Fibroblast of pulmonary artery (primary cell): Measurements from ENCODE around the gene PLA2R1.

Source experiments
- DNase-seq: peaks from one replicate; pipeline ENCODE4 v3.0.0-alpha.2; 2010; ENCODE audit warnings: low read depth
- H3K4me3 ChIP-seq: replicated peaks from 2 replicates; pipeline ENCODE4 v1.5.1; 2011; ENCODE audit warnings: low read depth, mild to moderate bottlenecking, control low read depth, low read length, moderate library complexity
- TF ChIP-seq, protein P1 (sequence below): IDR thresholded peaks from 2 replicates; pipeline ENCODE4 v1.5.1; 2011; ENCODE audit warnings: mild to moderate bottlenecking, control low read depth, low read length, inconsistent platforms; ENCODE audit errors: missing control alignments

The PLA2R1 gene

DNA sequence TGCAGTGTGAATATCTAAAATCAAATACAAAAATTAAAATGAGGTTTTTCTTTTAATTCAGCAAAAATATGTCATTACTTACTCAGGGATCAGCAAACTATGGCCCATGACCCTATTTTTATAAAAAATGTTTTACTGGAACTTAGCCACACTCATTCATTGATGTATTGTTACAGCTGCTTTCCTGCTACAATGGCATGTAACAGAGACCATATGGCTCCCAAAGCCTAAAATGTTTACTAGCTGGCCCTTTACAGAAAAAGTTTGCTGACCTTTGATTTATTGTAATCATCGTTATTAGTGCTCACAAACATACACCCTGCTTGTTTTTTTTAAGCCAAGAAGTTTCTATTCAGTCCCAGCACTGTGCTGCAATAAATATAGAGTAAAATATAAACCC, 120.3 kb downstream of the PLA2R1 start:
- DNase-seq: peak; percentile 81
- H3K4me3 ChIP-seq: peak overlapping the region; percentile 28
- TF ChIP-seq, protein P1, sequence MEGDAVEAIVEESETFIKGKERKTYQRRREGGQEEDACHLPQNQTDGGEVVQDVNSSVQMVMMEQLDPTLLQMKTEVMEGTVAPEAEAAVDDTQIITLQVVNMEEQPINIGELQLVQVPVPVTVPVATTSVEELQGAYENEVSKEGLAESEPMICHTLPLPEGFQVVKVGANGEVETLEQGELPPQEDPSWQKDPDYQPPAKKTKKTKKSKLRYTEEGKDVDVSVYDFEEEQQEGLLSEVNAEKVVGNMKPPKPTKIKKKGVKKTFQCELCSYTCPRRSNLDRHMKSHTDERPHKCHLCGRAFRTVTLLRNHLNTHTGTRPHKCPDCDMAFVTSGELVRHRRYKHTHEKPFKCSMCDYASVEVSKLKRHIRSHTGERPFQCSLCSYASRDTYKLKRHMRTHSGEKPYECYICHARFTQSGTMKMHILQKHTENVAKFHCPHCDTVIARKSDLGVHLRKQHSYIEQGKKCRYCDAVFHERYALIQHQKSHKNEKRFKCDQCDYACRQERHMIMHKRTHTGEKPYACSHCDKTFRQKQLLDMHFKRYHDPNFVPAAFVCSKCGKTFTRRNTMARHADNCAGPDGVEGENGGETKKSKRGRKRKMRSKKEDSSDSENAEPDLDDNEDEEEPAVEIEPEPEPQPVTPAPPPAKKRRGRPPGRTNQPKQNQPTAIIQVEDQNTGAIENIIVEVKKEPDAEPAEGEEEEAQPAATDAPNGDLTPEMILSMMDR: no peak

DNA sequence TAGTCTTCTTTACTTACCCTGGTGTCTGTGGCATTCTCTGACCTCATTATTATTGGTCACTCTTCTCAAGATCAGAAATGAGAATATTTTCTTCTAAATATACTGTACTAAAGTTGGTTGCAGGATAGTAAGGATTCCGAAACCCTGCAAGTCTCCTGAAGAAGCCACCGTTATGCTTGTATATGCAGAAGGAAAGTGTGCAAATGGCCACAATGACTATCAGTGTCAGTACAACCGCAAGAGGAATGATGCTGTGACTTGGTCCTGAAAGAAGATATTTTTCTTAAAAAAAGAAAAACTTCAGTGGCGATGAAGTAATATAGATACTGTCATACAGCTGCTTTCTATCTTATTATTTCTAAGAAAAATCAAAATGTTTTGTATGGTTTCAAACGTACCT, 120.7 kb downstream of the PLA2R1 start:
- peak overlapping the region; percentile 28 for H3K4me3 ChIP-seq
- peak; percentile 26 for DNase-seq
- TF ChIP-seq, protein P1: no peak

DNA sequence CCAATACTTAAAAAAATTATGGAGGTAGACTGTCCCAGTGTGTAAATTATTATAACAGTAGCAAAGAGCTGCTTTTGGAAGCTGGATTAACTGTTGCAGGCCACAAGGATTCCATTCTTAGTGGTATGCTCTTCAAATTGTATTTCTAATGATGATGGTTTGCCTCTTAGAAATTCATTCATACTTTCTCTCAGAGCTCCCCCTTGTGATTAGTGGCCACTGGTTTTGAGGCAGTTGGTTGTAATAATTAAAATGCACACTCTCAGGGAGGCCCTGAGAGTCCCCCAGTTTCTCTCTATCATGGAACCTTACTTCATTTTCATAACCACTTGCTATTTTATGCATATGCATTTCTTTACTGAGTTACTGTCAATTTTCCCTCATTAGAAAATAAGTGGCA, 122.5 kb downstream of the PLA2R1 start:
- no peak overlapping the region for H3K4me3 ChIP-seq
- TF ChIP-seq, protein P1: peak; percentile 49
- DNase-seq: peak; percentile 62

DNA sequence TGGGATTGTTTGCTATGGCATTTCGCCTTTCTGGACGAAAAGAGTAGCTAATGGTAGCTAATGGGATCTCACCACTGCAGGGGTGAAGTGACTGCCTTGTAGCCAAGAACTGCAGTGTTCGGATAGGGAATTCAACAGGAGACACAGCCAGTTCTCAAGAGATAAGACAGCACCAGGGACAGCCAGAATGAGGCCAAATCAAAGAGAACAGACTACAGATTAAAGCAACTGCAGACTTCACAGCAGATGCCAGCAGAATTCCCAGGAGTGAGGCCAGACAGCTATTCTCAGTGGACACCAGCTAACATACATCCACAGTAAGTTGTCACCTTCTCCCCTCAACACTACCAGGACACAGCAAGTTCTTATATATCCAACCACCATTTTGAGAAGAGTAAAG, 124.0 kb downstream of the PLA2R1 start:
- TF ChIP-seq, protein P1: no peak

DNA sequence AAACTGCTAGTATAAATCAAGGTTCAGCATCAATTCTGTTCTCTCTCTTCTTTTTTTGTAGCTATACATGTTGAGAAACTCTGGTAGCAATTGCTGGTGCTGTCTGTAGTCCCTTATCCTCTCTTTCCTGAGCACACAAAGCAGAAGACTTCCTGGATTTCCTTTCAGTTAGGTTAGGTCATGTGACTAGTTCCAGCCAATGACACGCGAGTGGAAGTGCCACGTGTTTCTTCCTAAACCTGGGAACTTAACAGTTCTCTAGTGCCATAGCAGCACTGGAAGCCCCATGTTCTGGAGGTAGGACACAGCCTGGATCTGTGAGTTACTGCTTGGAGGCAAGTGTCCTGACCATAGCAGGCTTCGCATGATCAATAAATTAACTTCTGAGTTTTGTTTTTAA, 125.9 kb downstream of the PLA2R1 start:
- DNase-seq: no peak
- H3K4me3 ChIP-seq: no peak overlapping the region
- TF ChIP-seq, protein P1: no peak

More for the DNA sequence above, 124.0 kb downstream of the PLA2R1 start:
- no peak overlapping the region for H3K4me3 ChIP-seq
- DNase-seq: no peak

DNA sequence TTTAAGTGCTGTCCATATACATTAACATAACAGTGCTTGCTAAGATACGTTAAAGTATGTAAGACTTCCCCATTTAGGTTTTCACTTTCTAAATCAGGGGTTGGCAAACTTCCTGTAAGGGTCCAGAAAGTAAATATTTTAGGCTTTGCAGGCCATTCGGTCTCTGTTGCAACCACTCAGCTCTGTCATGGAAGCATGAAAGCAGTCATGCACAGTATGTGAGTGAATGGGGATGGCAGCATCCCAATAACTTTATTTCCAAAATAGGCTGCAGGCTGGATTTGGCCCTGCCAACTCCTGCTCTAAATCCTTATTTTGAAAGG, 128.7 kb downstream of the PLA2R1 start:
- H3K4me3 ChIP-seq: no peak overlapping the region
- TF ChIP-seq, protein P1: no peak
- DNase-seq: peak; percentile 24

DNA sequence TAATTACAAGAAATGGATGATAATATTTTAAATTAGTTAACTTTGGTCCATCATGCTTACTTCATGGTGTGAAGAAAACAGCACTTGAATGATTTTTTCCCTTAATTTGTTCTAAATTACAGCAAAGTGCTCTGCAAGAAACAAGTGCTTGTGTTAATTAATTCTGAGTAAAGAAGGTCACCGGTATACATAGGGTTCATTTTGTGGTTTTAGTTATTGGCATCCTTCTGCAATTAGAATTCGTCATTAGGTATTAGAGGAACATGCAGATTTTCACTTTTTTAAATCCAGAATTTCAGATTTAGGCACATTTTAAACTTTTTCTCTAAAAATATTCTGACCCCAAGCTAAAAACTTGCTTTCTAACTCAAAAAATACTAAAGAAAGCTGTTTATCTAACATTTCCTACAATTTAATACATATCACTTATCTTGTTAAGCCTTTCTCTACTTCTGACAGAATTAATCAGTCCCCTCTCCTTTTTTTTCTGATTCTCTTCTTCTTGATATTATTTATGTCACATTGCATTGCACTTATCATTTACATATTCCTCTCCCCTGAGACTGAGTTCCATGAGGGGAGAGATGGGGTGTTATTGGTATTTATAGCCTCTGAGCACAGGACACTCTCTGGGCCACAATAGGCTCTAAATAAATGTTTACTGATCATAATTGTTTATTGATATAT, 129.2 kb downstream of the PLA2R1 start:
- TF ChIP-seq, protein P1: no peak
- no peak for DNase-seq
- H3K4me3 ChIP-seq: no peak overlapping the region
